Right forelimb (tissue), 1 donor: ENCODE measurements around the gene NCOA7.
"Not testable (repeated sequence)": the region's sequence is repeated elsewhere in the genome, so short reads cannot be mapped to it uniquely, and the experiment has no call there.

Experiments used
- DNase-seq: peaks from one replicate; pipeline ENCODE4 v3.0.0-alpha.2; 2018

The NCOA7 gene

DNA sequence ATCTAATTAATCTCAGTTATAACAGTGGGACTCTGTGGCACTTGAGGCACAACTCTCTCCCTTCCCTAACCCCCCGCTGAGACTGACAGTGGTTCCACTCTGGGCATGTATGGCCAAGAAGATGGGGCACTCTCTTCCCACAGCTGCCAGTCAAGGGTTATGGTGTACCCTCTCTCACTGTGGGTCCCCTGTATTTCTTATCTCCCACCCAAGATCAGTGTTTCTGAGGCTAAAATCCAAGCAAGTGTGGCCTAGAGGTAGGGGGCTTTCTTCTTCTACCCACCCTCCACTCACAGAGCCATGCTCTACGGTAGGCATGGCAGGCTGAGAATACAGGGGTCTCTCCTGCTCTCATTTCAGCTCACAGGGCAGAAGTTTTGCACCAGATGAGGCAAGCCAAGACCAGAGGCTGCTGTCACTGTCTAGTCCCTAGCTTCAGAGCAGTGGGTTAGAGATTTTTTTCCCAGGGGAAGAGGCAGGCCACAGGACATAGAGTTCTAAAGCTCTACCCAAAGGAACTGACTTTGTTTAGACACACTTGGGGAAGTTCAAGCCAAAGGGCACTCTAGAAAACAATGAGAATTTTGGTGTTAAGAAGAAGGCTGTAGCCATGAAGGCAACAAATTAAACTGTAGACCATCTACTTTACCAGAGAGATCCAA lies 134.1 kb downstream of the NCOA7 start:
- no peak for DNase-seq

DNA sequence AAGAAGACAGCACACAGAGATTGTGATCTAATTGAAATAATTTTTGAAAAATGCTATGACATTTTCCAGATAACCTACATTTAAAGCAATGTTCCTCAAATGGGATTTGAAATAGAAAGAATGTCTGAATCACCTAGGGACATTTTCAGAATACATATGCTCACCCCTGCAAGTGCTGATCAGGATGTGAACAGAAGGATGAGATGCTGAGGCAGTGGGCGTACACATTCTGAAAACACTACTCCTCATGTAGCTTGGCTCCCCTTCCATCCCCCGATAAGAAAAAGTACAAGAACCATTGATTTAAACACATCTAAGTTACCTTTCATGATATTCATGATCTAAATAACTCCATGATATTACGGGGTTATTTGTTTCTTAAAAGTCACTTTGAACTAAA lies 136.0 kb downstream of the NCOA7 start:
- no peak for DNase-seq

DNA sequence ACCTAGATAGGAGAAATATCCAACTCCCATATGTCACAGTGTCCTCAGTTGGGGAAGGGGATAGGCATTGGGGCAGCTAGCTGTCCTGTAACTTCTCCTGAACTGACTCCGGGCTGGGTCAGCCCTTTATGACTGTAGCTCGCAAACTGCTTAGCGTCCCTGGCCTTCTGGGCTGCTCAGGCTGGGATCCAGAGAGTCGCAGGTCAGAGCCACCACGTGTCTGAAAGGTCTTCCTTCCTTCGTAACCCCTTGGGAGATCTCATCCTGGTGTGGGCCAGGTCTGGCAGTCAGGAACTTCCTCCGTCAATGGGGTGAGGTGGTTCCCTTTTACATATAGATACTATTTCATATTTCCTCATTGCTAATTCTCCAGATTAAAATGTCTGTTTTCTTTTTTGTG lies 137.0 kb downstream of the NCOA7 start:
- no peak for DNase-seq

DNA sequence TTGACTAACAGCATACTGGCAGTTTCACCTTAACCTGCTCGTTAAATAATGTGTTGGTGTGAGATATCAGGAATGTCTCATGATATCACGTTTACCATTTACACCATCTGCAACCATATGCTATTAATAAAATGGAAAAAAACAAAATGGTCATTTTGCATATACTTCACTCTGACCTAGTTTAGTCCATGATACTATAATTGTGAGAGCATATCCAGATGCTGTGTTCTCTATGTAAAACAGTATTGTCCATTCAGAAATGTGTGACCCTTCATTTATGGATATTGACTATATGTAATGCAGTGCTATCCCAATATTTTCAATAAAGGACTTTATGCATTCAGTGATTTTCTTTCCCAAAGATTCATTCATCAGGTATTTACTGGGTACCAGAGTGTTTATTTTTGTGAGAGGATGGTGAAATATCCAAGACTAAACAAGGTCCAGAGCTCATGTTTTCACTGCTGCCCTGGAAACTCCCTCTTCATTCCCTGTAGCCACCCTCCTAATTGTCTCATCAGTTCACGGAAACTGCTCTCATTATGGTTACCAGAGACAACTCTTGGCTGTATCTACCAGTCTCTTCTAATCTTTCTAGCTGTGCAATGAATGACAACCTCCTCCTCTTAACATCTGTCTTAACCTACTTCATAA lies 140.1 kb downstream of the NCOA7 start:
- no peak for DNase-seq

DNA sequence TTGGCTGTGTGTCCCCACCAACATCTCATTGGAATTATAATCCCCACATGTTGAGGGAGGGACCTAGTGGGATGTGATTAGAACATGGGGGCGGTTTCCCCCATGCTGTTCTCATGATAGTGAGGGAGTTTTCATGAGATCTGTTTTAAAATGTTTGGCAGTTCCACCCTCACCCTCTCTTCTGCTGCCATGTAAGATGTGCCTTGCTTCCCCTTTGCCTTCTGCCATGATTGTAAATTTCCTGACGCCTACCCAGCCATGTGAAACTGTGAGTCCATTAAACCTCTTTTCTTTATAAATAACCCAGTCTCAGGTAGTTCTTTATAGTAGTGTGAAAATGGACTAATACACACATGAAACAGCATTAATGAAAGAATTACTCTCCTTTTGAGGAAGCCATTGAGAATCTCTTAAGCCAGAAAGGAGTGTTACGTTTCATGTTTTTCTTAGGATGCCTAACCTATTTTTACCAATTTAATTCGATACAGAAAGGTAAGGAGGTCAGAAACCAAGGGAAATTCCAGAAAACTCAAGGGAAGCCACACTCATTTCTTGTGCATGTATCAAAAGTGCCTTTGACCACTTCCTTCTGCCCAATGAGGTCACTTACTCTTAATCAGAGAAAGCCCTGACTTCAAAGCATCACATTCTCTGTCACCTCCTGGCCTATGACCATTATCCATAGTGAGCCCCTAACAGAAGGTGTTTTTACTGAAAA lies 141.1 kb downstream of the NCOA7 start:
- DNase-seq = no peak

DNA sequence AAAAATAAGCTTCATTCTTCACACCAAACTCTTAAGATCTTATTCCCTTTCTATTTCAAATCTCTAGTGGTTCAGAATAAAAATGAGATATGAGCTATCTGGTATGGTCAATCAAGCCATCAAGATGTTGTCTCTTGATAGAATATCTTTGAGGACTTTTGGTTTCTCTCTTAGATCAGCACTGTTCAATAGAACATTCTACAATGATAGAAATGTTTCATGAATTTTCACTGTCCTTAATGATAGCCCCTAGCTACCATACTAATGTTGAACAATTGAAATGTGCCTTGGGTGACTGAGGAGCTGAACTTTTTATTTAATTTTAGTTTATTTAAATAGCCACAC lies 141.7 kb downstream of the NCOA7 start:
- no peak for DNase-seq

DNA sequence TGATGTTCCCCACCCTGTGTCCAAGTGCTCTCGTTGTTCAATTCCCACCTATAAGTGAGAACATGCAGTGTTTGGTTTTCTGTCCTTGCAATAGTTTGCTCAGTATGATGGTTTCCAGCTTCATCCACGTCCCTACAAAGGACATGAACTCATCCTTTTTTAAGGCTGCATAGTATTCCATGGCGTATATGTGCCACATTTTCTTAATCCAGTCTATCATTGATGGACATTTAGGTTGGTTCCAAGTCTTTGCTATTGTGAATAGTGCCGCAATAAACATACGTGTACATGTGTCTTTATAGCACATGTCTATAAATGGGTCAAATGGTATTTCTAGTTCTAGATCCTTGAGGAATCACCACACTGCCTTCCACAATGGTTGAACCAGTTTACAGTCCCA lies 144.8 kb downstream of the NCOA7 start:
- DNase-seq = not testable (repeated sequence)

DNA sequence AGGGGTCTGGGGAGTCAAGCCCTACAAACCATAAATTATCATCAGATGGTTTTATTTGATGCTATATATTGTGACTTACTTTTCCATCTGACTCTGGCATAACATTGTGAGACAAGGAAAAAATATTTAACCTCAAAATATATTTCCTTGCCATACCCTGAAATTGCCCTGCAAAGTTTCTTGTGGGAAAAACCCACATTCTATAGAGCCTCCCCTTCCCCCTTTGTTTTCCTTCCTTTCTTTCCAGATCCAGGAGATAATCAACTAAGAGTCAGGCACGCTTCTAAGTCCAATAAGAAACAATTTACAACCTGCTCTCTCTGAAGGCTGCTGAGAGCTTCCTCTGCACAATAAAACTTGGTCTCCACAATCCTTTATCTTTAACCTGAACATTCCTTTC lies 148.3 kb downstream of the NCOA7 start:
- DNase-seq = no peak

DNA sequence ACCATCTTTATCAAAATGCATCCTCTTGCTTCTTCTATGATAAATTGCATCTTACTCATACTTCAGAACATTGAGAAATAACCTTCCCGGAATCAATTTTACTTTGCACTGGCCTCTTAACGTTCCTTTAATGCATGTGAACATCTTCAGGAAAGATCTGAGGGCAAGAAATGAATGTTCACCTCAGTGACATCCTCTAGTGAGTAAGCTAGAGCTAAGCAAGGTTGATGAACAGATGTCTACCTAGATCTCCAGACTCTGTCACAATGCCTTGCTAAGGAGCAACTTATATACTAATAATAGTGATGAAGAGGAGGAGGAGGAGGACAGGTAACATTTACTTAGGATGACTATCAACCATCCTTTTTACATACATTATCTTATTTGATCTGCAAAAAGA lies 149.0 kb downstream of the NCOA7 start:
- DNase-seq = no peak

DNA sequence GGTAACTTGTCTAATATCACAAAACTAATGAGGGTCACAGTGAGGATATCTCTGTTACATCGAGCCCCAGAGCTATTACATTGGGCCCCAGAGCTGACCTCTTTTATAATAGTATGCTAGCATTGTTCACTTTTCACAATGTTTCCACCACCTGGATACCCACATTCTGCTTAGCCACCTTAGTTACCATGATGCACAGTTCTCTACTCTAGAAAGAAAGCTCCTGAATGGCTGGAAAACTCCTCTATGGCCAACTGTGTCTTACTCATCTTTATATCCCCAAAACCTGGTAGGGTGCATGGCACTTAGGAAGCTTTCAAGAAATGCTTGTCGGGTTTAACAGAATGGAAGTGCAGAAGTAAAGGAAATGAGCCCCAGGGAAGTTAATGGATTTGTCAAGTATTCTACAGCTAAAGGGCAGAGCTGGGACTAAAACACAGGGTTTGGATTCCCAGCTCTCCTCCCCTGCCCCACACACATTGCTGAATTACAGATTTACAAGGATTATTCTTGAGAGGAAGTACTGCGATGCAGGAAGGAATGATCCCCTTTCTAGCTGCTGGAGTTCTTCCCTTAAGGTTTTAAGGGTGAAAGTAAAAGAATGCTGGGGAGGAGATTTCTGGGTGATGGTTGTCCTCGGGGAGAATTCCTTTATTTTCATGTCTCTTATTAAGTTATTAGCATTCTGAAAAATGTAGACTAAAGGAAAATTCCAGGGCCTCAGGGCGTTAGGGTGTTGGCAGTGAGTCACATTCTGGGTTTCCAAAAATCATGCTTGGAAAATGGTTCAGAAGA lies 149.7 kb downstream of the NCOA7 start:
- DNase-seq = no peak

DNA sequence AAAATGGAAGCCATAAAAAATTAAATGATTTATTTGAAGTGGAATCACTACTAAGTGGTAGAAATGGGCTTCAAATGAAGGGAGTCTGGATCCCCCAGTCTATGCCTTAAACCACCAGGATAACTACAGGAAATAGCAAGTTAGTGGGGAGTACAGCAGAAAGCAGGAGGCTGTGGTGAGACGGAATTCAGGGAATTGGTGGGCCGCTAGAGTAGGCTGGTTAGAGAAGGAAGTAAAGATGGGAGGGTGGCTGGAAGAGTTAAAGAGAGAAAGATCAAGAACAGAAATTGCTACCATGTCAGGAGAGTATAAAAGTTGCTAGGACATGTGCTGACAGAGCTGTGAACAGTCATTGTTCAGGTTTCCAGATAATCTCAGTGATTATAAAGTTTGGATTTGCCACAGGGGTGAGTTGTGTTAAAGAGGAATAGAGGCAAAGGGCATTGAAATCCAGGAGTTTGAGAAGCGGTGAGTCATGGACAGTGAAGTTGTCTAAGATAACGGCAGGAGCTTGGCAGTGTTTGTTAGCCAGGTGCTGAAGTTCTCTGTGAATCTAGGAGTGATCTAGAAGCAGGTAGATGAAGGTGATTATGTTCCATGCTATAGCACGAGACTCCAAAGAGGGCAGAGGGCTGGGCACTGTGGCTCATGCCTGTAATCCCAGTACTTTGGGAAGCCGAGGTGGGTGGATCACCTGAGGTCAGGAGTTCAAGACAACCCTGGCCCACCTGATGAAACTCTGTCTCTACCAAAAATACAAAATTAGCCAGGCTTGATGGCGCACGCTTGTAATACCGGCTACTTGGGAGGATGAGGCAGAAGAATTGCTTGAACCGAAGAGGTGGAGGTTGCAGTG lies 152.1 kb downstream of the NCOA7 start:
- DNase-seq = no peak

DNA sequence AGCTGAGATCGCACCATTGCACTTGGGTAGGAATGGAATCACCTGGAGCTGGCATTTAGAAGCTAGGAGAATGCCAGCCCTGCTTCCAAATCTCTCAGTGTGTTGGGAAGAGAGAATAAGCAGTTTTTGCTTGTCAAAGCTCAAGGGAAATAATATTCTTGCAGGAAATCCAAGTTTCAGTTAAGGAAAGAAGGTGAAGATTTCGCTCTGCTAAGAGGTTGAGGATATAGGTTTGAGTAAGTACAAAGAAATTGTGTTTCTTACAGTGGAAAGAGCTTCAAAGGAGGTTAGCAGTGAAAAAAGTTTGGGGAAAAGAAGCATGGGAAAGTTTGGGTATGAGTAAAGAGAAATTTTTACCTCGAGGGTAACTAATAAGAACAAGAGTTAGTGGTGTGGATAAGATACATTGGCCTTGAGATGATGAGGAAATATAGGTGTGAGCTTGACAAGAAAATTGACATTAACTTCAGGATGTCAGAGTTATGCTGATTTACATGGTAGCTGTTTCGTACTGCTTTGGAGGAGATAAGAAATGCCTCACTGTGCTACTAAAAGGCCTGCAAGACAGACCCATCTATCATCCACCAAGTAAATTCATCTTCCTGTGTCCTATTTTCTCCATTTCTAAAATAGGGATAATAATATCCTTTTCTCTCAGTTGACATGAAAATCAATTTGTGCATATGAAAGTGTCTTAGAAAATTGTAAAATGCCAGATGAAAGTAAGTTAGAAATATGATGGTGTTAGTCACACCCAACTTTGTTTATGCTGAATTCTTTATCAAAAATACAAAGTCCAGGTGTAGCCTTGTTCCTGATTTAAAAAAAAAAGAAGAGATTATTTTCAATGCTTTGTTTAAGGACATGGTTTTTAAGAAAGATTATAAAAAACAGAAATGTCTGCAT lies 153.0 kb downstream of the NCOA7 start:
- DNase-seq = no peak

DNA sequence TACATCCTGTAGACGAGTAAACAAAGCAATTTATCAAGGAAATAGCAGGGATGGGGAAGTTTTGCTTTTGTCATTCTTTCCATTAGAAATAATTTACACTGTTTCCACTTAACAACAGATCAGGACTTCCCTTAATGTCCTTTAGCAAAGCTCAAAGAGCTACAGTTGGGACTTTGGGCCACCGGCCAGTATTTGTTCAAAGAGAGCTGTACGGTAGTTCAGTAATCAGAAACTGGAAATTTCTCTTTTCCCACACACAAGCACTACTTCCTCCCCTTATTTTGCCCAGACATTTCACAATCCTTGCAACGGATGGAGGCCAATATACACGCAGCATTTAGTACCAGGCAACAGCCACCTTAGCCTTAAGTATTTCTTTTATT lies 153.7 kb downstream of the NCOA7 start:
- DNase-seq = no peak

DNA sequence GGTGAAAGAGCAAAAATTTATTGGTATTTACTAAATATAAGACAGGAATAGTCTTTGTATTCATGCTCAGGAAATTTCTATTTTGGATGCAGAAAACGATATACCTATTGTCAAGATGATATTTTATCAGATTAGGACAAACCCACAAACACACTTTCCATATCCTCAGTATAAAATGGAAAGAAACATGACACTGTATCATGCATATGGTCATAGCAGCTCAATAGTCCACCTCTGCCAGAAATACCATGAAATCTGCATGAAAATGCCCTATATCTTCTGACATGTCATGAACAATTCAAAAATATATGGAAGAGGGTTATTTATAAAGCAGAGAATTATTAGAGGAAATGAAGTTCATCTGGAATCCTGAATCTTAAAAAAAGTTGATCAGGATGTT lies 154.1 kb downstream of the NCOA7 start:
- DNase-seq = no peak

DNA sequence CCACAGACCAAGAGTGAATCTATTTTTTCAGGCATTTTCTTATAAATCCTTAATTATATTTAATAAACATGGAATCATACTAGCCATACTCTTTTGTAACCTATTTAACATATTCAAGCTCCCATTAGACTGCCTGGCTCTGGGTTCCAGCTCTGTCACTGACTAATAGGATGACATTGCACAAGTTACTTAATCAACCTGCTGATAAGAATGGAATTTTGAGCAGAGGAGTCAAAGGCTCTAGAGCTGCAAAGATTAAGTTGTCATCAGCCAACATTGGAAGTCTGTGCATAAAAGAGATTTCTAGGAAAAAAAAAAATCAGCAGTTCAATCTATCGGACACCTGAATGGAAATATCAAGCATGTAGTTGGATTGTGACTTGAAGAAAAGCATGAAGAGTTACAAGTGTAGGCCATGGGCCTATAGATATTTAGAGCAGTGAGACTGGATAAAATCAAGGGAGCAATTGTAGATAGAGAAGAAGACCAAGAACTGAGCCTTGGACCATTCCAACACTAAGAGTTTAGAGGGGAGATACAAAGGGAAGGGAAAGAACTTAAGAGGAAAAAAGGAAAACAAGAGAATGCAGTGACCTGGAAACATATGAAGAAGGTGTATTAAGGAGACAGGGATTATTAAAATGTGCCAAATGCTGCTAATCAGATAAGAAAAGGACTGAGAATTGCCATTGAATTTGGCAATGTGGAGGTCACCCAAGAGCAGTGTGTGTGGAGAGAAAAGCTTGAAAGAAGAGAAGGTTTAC lies 154.8 kb downstream of the NCOA7 start:
- DNase-seq = no peak

DNA sequence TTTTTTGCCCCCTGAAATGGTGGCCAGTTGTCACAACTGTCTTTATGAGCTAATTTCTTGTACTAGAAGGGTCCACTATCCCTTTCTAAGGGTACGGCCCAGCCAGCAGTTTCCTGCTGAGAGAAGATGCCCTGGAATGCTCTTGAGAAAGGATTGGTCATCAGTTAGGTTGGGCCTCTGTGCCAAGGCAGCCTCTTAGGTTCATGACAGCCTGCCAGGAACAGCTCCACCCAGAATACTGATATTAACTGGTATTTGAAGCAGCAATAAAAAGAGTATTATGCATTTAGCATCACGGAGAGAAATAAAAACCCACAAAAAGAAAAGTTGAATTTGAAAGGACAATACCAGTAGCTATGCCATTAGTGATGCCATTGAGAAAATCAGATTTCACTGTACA lies 156.9 kb downstream of the NCOA7 start:
- no peak for DNase-seq

DNA sequence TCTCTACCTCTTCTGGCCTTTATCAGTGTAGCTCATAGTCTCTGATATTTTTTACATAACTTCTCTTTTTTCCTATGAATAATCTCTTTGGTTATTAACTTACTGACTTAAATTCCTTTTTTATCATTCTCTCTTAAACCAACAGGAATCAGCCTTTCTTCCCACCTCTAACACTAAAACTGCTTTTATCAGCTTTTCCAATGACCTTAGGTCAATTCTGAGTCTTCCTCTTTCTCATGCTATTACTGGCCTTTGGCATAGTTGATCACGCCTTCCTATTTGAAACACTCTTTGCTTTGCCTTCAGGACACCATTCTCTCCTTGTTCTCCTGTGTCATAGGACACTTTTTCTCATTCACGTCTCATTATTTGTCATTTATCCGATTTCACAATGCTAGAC lies 157.7 kb downstream of the NCOA7 start:
- DNase-seq = no peak

DNA sequence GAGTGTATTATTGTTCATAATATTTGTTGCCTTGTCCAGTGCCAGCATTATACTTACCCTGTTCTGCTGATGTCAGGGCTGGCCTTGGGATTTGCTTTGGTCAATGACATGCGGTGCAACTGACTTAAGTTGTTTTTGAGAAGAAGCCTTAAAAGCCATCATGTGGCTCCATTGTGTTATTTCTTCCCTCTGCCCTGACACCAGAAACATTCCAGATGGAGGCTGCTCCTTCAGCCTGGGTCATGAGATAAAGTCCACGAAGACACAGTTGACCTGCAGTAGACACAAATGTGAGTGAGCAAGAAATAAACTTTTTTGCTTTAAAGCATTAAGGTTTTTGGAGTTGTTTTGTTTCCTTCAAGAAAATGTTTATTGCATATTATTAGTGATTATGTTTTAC lies 158.3 kb downstream of the NCOA7 start:
- no peak for DNase-seq

DNA sequence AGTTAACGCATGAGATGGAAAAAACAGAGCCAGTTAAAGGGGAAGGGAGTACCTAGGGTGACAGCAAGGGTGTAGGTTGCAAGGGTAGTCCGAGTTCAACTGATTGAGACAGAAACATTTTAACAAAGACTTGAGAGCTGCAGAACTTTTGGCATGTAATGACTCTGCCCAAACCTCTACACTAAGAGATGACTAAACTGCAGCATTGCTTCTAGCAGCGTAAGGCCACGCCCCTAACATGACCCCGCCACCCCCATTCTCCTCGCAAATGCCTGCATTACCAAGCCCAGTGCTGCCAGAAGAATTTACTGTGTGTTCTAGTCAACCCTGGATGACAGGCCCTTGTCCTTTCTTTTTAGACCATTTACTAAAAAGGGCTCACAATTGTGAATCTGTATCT lies 159.5 kb downstream of the NCOA7 start:
- no peak for DNase-seq

DNA sequence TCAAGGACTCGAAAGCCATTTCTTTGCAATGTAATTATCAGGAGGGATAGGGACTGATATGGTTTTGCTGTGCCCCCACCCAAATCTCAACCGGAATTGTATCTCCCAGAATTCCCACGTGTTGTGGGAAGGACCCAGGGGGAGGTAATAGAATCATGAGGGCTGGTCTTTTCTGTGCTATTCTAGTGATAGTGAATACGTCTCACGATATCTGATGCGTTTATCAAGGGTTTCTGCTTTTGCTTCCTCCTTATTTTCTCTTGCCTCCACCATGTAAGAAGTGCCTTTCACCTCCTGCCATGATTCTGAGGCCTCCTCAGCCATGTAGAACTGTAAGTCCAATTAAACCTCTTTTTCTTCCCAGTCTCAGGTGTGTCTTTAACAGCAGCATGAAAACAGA lies 160.0 kb downstream of the NCOA7 start:
- DNase-seq = not testable (repeated sequence)

DNA sequence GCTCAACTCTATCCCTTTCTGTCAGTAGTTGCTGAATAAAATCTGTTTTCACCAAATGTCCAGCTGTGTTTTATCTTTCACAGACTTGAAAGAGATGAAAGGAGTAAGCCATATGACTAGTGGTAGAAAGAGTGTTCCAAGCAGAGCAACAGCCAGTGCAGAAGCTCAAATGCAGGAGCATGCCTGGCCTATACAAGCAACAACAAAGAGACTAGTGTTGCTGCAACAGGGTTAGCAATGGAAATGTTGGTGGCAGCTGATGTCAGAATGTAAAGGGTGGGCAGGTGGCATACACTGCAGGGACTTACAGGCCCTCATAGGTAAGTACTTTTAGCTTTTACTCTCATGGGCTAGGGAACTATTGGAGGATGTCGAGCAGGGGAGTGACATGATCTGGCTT lies 160.6 kb downstream of the NCOA7 start:
- DNase-seq = no peak
